Activated CD4-positive, alpha-beta T cell treated with anti-CD3 and anti-CD28 coated beads for 36 hours (primary cell): ENCODE results near the gene PPP5C. TPM values are rescaled to one million over a fixed set of nuclear protein-coding genes. Genes with fewer than 3 reads are reported as not detected.
"Not testable (repeated sequence)": the region's sequence is repeated elsewhere in the genome, so short reads cannot be mapped to it uniquely, and the experiment has no call there.

Experiments used
- ATAC-seq: fragments of 200-7000 bp; cut with Tn5 transposase; one replicate; pipeline ENCODE4 v1.10.0; 2021; ENCODE audit warnings: mild to moderate bottlenecking, moderate library complexity
- CTCF ChIA-PET: fragments of 350-600 bp; sonication (Branson Sonifier 250); formaldehyde crosslinking; loops from one replicate; lab custom pipeline; 2021; ENCODE audit warnings: antibody characterized with exemption; lab: Charles Lee
- POLR2A ChIA-PET: fragments of 350-600 bp; sonication (Branson Sonifier 250); formaldehyde crosslinking; loops from one replicate; lab custom pipeline; 2021; ENCODE audit warnings: antibody characterized with exemption, inconsistent platforms; lab: Charles Lee
- DNase-seq: peaks from one replicate; pipeline ENCODE4 v3.0.0-alpha.2; 2020
- H3K27ac Mint-ChIP-seq: one replicate; pipeline ENCODE4 v1.8.0; 2021; ENCODE audit warnings: mixed read lengths
- H3K27me3 Mint-ChIP-seq: one replicate; pipeline ENCODE4 v1.8.0; 2021; ENCODE audit warnings: mixed read lengths
- H3K36me3 Mint-ChIP-seq: one replicate; pipeline ENCODE4 v1.8.0; 2021; ENCODE audit warnings: low read depth, mixed read lengths
- H3K4me1 Mint-ChIP-seq: one replicate; pipeline ENCODE4 v1.8.0; 2021; ENCODE audit warnings: mixed read lengths
- H3K4me3 Mint-ChIP-seq: one replicate; pipeline ENCODE4 v1.8.0; 2021; ENCODE audit warnings: mild to moderate bottlenecking, moderate library complexity, mixed read lengths
- H3K9me3 Mint-ChIP-seq: one replicate; pipeline ENCODE4 v1.8.0; 2021; ENCODE audit warnings: low read depth, mixed read lengths
- intact Hi-C, 2 experiments: fragments of 100-400 bp; cut with DNase I in 1 of 2; cut with micrococcal nuclease in 1 of 2; formaldehyde crosslinking; loops; one replicate each; pipeline versions ENCODE4 v1.14.2 to v1.15.1; 2022 to 2024; cut with DNase I, micrococcal nuclease
- total RNA-seq, 2 experiments: library from RNA; stranded (reverse); gene quantifications; one replicate each; pipeline ENCODE4 v1.2.3, GENCODE V29; 2021

The PPP5C gene
- total RNA-seq, 2 experiments from 2014 or later = 100.0 to 129 TPM

- Mint-ChIP-seq H3K4me1 (peaks cover 7% of the 10 kb centered on the region), H3K9me3 (no peaks in the 10 kb centered on the region), H3K36me3 (no peaks in the 10 kb centered on the region), H3K4me3 (no peak overlapping the region), H3K27ac (no peak overlapping the region), H3K27me3 (peaks cover 65% of the 10 kb centered on the region)
- DNase-seq (no peak), ATAC-seq (no peak)
- ChIA-PET POLR2A (no interaction called here), CTCF (no interaction called here)
- intact Hi-C loops = no loop called here
Measured at GRCh38 chr19:46411925-46412649, 65.2 kb downstream of the PPP5C start.

GRCh38 chr19:46412650-46413261 lies 65.9 kb downstream of the PPP5C start:
- Mint-ChIP-seq H3K4me1 (peaks cover 7% of the 10 kb centered on the region), H3K4me3 (no peak overlapping the region), H3K27me3 (peaks cover 60% of the 10 kb centered on the region), H3K27ac (no peak overlapping the region), H3K36me3 (no peaks in the 10 kb centered on the region), H3K9me3 (no peaks in the 10 kb centered on the region)
- intact Hi-C loops = no loop called here
- ChIA-PET CTCF (no interaction called here), POLR2A (no interaction called here)
- DNase-seq = no peak
- ATAC-seq = no peak

DNA sequence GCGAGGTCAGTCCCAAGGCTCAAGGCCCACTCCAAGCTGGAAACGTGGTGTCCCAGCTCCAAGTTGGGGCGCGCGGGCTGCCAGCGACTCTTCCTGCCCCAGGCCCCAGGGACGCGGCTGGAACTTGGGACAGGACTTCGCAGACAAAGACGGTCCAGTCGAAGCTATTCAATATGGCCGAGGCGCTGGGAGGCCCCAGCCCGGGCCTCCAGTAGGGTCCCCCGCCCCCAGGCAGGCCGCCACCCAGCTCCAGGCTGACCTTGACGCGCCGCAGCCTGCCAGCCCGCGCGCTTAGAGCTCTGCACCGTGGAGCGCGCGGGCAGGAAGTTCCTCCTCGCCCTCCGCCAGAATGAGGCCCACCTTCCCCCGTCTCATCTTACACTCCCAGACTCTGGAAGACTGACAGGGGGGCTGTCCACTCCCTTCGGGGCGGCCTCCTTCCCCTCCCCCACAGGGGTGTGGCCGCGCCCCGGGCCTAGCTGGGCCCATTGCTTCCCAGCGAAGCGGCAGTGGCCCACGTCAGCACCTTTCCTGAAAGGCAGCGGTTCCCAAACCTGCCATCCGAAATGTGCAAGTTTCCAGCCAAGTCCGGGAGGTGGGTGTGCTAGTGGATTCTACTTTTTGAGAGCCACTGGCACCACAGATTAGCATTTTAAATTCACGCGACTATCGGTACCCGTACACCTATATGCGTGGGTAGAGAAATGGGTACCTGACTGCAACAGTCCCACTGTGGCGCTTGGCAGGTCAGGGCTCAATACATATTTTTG lies 66.6 kb downstream of the PPP5C start, which contains the start of gene CCDC8:
Gene CCDC8, minus strand, starts transcription at position 303 of the 770 bp plus-strand sequence. CDS start 754 bp downstream, outside the sequence.
- Mint-ChIP-seq H3K4me1 (peaks cover 6% of the 10 kb centered on the region), H3K9me3 (no peaks in the 10 kb centered on the region), H3K4me3 (no peak within 1 kb of the TSS), H3K36me3 (no peaks in the 10 kb centered on the region), H3K27me3 (peaks cover 55% of the 10 kb centered on the region), H3K27ac (no peak within 1 kb of the TSS)
- CTCF ChIA-PET = interaction anchor here (0.7 kb wide), 1 partner anchor 77 kb away, joined by 3 read pairs; no protein-coding TSS in a partner anchor
- ATAC-seq (no peak), DNase-seq (no peak)
- intact Hi-C loops = no loop called here
- POLR2A ChIA-PET = no interaction called here

DNA sequence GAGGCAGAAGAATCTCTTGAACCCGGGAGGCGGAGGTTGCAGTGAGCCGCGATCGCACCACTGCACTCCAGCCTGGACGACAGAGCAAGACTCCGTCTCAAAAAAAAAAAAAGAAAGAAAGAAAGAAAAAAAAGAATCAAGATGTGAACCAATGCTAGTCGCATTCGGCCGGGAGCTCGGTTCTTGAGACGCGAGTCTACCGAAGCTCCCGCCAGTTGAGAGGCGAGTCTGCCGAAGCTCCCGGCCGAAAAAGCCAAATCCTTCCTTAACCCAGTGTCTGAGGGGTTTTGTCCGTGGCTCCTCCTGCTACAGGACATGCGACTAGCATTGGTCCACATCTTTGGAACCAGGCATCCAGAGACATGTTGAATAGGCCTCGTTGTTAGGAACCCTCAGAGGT lies 68.0 kb downstream of the PPP5C start:
- H3K4me1 Mint-ChIP-seq, intact Hi-C loops, CTCF ChIA-PET, ATAC-seq, H3K27ac Mint-ChIP-seq, H3K36me3 Mint-ChIP-seq, DNase-seq, H3K4me3 Mint-ChIP-seq, H3K9me3 Mint-ChIP-seq, POLR2A ChIA-PET: not testable (repeated sequence)
- H3K27me3 Mint-ChIP-seq = peaks cover 55% of the 10 kb centered on the region

DNA sequence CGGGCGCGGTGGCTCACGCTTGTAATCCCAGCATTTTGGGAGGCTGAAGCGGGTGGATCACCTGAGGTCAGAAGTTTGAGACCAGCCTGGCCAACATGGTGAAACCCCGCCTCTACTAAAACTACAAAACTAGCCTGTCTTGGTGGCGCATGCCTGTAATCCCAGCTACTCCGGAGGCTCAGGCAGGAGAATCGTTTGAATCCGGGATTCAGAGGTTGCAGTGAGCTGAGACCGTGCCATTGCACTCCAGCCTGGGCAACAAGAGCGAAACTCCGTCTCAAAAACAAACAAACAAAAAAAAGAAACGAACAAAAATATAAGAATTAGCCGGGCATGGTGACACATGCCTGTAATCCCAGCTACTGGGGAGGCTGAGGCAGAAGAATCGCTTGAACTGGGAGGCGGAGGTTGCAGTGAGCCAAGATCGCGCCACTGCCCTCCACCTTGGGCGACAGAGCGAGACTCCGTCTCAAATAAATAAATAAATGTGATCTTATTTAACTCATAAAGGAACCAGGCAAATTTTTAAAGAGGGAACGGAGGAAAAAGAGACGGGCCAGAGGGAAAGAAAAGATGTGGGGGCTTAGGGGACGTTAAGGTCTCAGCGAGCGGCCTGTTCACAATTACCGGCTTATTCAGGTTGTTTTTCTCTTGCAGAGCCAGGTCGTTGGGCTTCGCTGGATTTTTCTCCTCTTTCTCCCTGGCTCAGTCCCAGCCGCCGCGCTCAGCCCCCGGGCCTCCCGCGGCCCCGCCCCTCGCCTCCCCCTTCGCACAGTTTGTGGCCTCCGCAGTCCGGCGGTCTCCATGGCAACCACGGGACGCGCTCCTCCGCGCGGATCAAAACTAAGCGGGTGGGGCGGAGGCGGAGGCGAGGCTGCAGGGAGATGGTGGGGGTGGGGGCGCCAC lies 69.2 kb downstream of the PPP5C start:
- intact Hi-C loops, H3K36me3 Mint-ChIP-seq, POLR2A ChIA-PET, H3K27ac Mint-ChIP-seq, CTCF ChIA-PET, H3K4me1 Mint-ChIP-seq, H3K9me3 Mint-ChIP-seq, H3K4me3 Mint-ChIP-seq: not testable (repeated sequence)
- H3K27me3 Mint-ChIP-seq = peaks cover 51% of the 10 kb centered on the region
- DNase-seq (peak; percentile 49), ATAC-seq (peak; percentile 23)

- ChIA-PET CTCF (interaction anchor here (0.6 kb wide), 1 partner anchor 449 kb away, joined by 3 read pairs; no protein-coding TSS in a partner anchor), POLR2A (interaction anchor here (0.6 kb wide), 1 partner anchor 1409 kb away, joined by 5 read pairs; no protein-coding TSS in a partner anchor)
- Mint-ChIP-seq H3K27ac (no peak overlapping the region), H3K36me3 (no peaks in the 10 kb centered on the region), H3K4me1 (peaks cover 3% of the 10 kb centered on the region), H3K9me3 (no peaks in the 10 kb centered on the region), H3K4me3 (no peak overlapping the region), H3K27me3 (peaks cover 42% of the 10 kb centered on the region)
- ATAC-seq (no peak), DNase-seq (no peak)
- intact Hi-C loops = no loop called here
Measured at GRCh38 chr19:46420056-46420455, 73.2 kb downstream of the PPP5C start.

DNA sequence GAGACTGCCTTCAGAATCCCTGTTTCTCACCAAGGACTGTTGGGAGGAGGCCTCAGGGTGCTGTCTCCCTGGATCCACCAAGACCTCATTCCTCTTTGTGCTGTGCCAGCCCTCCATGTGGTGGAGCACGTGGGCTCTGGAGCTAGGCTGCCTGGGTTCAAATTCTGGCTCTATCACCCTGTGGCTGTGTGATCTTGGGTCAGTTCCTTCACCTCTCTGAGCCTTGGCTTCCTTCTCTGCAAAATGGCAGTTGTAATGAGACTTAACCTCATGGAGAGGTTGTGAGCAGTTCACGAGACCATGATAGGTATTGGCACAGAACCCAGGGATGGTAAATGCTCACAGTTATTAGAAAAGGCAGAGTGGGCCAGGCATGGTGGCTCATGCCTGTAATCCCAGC lies 75.5 kb downstream of the PPP5C start:
- peaks cover 13% of the 10 kb centered on the region for H3K4me1 Mint-ChIP-seq
- ChIA-PET CTCF (interaction anchor here (0.6 kb wide), 1 partner anchor 66 kb away, joined by 3 read pairs; no protein-coding TSS in a partner anchor), POLR2A (no interaction called here)
- DNase-seq (no peak), ATAC-seq (no peak)
- H3K36me3 Mint-ChIP-seq = no peaks in the 10 kb centered on the region
- H3K9me3 Mint-ChIP-seq = no peaks in the 10 kb centered on the region
- no peak overlapping the region for H3K27ac Mint-ChIP-seq
- peaks cover 44% of the 10 kb centered on the region for H3K27me3 Mint-ChIP-seq
- intact Hi-C loops = no loop called here
- H3K4me3 Mint-ChIP-seq = no peak overlapping the region

DNA sequence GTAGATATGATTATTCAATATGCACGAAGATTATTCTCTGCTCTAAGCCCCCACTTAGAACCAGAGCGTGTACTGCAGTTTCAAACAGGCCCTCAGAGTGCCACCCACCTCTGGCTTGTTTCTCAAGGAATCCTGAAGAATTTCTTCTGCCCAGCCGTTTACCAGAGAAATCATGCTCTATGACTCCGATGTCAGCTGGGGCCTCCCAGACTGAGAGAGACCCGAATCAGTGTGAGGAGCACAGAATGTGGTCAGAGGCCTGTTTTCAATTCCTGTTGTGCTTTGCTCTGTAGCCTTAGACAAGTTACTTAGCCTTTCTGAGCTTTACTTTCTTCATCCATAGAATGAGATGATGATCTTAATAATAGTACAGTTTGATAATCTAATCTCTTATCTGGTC lies 76.3 kb downstream of the PPP5C start:
- CTCF ChIA-PET = interaction anchor here (0.7 to 1.4 kb wide), 2 partner anchors 21 to 1915 kb away, joined by 3 read pairs; no protein-coding TSS in a partner anchor
- ATAC-seq (no peak), DNase-seq (no peak)
- Mint-ChIP-seq H3K27ac (no peak overlapping the region), H3K36me3 (no peaks in the 10 kb centered on the region), H3K27me3 (peaks cover 52% of the 10 kb centered on the region), H3K4me3 (no peak overlapping the region), H3K4me1 (peaks cover 19% of the 10 kb centered on the region), H3K9me3 (no peaks in the 10 kb centered on the region)
- POLR2A ChIA-PET = interaction anchor here (0.6 kb wide), 2 partner anchors 27 to 116 kb away, joined by 5 to 10 read pairs; no protein-coding TSS in a partner anchor
- intact Hi-C loops = no loop called here

DNA sequence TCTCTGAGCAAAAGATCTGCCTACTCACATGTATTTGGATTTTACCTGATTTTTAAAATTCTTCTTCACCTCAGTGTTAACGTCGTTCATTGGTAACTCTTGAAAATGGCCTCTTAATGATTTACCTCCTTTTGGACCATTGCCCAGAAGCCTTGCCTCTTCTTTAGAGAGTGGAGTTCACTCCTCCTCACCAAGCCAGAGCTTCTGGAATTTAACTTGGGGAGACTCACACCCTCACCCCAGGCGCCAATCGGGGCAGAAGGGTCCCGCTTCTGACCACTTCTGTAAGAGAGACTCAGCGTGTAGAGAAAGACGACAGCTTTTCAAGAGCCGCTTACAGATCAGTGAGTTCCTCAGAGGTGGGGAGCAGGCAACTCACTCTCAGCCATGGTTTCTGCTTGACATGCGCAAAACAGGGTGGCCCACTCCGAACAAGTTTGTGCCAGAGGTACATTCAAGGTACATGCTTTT lies 79.2 kb downstream of the PPP5C start:
- Mint-ChIP-seq H3K27me3 (peaks cover 70% of the 10 kb centered on the region), H3K4me3 (peak overlapping the region; percentile 57), H3K36me3 (no peaks in the 10 kb centered on the region), H3K9me3 (no peaks in the 10 kb centered on the region), H3K27ac (no peak overlapping the region), H3K4me1 (peaks cover 27% of the 10 kb centered on the region)
- DNase-seq (no peak), ATAC-seq (no peak)
- CTCF ChIA-PET = interaction anchor here (0.6 to 1.2 kb wide), 2 partner anchors 31 to 344 kb away, joined by 3 read pairs; no protein-coding TSS in a partner anchor
- intact Hi-C loops = loop anchor here in 1 of 2 experiments (2.0 kb wide), 2 partner anchors 41 to 311 kb away; no protein-coding TSS in a partner anchor
- POLR2A ChIA-PET = no interaction called here

- Mint-ChIP-seq H3K27me3 (peaks cover 73% of the 10 kb centered on the region), H3K27ac (no peak overlapping the region), H3K9me3 (no peaks in the 10 kb centered on the region), H3K36me3 (no peaks in the 10 kb centered on the region), H3K4me1 (peaks cover 27% of the 10 kb centered on the region), H3K4me3 (peak overlapping the region; percentile 57)
- ATAC-seq (peak; percentile 79), DNase-seq (peak; percentile 76)
- intact Hi-C loops = loop anchor here in 1 of 2 experiments (2.0 kb wide), 2 partner anchors 40 to 312 kb away; no protein-coding TSS in a partner anchor
- ChIA-PET POLR2A (interaction anchor here (0.6 kb wide), 1 partner anchor 77 kb away, joined by 7 read pairs; no protein-coding TSS in a partner anchor), CTCF (interaction anchor here (0.6 to 1.2 kb wide), 4 partner anchors 32 to 1620 kb away, joined by 3 read pairs; no protein-coding TSS in a partner anchor)
Measured at GRCh38 chr19:46426506-46427162, 79.7 kb downstream of the PPP5C start.
